SKM-1 (cell line): ENCODE results near the gene GMPS.
"Not testable (repeated sequence)": the region's sequence is repeated elsewhere in the genome, so short reads cannot be mapped to it uniquely, and the experiment has no call there.

ENCODE experiments used
- DNase-seq: peaks from one replicate; lab custom pipeline; 2025; ENCODE audit not compliant: unreplicated experiment; lab: John Stamatoyannopoulos, UW

Gene GMPS

GRCh38 chr3:155870133-155870944, at the start of gene GMPS:
TSS of gene GMPS (plus strand) at chr3:155870650. CDS start at chr3:155870871, 221 bp downstream.
- DNase-seq = peak; percentile 76

DNA sequence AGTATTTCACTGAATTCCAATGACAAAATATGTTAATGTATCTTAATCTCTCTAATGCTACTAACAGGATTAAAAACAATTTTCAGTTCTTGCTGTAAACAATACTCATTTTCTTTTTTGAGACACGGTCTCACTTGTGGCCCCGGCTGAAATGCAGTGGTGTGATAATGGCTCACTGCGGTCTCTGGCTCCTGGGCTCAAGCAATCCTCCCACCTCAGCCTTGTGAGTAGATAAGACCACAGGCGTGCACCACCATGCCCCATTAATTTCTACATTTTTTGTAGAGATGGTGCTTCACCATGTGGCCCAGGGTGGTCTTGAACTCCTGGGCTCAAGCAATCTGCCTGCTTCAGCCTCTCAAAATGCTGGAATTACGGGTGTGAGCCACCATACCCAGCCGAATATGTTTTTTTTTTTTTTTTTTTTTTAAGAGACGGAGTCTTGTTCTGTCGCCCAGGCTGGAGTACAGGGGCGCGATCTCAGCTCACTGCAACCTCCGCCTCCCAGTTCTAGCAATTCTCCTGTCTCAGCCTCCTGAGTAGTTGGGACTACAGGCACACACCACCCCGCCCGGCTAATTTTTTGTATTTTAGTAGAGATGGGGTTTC, 41.9 kb upstream of the GMPS start:
- DNase-seq = not testable (repeated sequence)

DNA sequence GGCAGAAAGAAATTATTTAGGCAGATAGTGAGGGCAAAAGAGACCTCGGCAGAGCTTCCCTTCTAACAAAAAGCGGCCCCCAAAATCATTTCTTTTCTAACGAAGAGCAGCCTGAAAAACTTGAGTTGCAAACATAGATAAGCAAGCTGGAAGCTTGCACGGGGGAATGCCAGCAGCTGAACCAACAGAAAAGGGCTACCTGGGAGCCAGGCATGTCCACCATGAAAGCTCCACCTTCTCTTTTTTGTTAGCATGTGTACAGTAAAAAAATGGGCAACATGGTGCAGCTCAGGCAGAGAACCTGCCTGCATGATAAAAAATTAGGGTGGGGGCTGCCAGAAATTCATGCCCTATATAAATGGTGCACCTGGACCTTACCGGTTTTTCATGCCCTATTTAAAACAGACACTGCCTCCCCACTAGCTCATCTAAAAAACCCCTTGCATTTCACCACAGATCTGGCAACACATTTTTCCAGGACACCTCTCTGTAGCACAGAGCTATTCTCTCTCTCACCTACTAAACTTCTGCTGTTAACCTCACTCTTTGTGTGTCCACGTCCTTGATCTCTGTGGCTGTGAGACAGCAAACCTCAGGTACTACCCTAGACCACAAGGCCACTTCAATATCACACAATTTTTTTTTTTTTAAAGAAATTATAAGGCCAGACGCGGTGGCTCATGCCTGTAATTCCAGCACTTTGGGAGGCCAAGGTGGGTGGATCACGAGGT, 34.9 kb upstream of the GMPS start:
- no peak for DNase-seq

GRCh38 chr3:155843569-155843968, 26.9 kb upstream of the GMPS start:
- no peak for DNase-seq

- DNase-seq = no peak
These were observed 24.3 kb upstream of the GMPS start for GRCh38 chr3:155846119-155846518.

- DNase-seq = no peak
These were observed 22.5 kb upstream of the GMPS start for GRCh38 chr3:155847993-155848392.

GRCh38 chr3:155849404-155849803, 21.0 kb upstream of the GMPS start:
- not testable (repeated sequence) for DNase-seq

- DNase-seq = no peak
These were observed 18.1 kb upstream of the GMPS start for GRCh38 chr3:155852341-155852740.

- no peak for DNase-seq
These were observed 17.0 kb upstream of the GMPS start for GRCh38 chr3:155853214-155854140.

GRCh38 chr3:155854141-155854940, 16.1 kb upstream of the GMPS start, which contains the start of gene SLC33A1:
TSS of gene SLC33A1 (minus strand) at chr3:155854427. CDS start at chr3:155853997, 430 bp downstream.
- DNase-seq = peak; percentile 100

DNA sequence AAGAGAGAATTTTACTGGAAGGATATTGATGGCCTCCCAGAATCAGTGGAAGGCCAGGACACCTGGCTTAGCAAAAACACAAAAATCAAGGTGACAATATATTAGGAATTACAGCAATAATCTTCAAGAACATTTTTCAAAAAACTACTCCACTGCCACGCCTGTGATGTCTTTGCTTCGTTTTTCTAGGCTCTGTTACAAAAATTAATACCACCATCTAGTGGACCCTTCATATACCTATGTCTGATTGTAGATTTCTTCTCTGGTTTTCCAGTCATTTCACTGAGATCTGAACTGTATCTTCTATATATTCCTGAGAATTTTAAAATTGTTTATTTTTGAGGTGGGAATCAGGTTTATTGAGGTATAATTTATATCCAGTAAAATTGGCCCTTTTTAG, 10.6 kb upstream of the GMPS start:
- no peak for DNase-seq

GRCh38 chr3:155860424-155860823, 10.0 kb upstream of the GMPS start:
- not testable (repeated sequence) for DNase-seq

GRCh38 chr3:155861476-155862183, 8.8 kb upstream of the GMPS start:
- no peak for DNase-seq

GRCh38 chr3:155862290-155862982, 8.0 kb upstream of the GMPS start:
- DNase-seq = not testable (repeated sequence)

DNA sequence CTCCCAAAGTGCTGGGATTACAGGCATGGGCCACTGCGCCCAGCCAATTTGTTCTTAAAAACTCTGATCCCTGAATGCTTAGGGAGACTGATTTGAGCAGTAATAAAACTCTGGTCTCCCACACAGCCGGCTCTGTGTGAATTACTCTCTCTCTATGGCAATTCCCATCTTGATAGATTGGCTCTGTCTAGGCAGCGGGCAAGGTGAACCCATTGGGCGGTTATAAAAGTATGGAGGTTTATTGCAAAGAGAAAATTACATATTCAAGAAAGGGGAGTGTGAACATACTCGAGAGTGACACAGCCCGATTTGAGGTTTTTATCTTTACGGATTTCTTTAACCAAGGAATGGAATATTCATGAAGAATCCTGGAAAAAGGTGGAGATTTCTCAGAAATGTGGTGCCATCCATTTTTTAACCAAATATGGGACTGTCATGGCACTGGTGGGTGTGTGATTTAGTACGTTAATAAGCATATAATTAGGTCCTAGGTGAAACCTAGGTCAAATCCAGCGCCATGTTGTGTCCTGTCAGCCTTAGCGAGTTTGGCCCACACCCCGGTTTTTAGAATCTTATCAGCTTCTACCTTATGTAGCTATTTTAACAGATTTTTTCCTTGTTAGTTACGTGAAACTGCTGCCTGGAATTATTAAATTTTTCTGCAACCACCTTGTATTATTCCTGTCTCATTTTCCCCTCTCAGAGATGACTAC, 7.2 kb upstream of the GMPS start:
- DNase-seq = no peak

DNA sequence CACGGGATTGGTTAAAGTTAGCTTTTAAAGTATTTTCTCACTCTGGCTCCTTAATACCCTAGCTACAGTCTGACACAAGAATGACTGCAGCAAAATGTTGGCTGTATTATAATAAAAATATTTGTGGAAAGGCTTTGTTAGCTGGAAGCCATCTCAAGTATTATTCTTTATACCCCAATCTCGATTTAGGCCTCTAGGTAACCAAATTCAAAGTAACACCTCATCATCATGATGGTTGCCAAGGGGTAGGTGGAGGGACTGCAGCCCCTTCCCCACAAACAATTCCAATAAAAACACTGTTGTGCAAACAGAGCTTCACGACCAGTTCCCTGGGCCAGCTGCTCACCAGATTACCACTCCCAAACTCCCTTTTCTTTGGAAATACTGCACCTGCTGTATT, 759 bp upstream of the GMPS start:
- no peak for DNase-seq

DNA sequence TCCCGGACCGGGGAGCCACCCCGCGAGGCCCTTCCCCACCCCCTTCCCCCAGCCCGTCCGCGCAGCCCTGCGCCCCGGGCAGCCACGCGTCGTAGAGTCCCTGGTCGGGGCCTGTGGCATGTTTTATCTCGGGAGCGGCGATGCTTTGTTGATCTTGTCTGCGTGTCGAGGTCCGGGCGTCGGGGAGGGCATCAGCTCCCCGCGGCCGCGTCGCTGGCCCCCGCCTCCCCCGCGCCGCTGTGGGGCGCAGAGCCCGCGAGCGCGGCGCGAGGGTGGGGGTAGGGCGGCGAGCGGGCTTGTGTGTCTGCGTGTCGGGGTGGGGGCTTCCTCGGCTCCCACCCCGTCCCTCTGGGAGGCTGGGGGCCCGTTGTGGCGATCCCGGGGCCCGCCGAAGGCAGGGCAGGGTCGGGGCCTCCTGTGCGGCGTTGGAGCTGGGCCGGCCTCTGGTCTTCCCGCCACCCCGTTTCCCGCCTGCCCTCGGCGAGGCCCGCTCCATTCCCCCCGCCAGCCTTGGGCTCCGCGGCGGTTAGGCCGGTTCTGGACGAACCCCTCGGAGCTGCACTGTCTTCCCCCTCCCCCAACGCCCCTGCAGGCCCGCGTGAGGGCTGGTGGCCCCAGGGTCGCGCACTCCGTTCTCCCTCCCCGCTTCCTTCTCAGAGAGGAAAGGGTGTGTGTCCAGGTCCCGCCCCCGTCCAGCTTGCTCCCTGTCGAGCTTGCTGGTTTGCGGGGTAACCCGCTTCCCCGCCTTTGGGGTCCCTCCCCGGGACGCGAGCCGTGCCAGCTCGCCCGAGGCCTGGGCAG, 695 bp downstream of the GMPS start:
- no peak for DNase-seq
